Astrocyte (in vitro differentiated cells and primary cell): Measurements from ENCODE around the gene NCOA1. TPM values are rescaled to one million over a fixed set of nuclear protein-coding genes. Genes with fewer than 3 reads are reported as not detected.

Source experiments
- DNase-seq: peaks from one replicate; pipeline ENCODE4 v3.0.0-alpha.2; 2010; ENCODE audit warnings: low read depth
- FAIRE-seq: peaks from 2 replicates; lab custom pipeline; 2011; peaks lifted over from hg19 to GRCh38; lab: Jason Lieb, UNC
- H2AFZ ChIP-seq: 2 replicates; pipeline ENCODE4 v1.6.0; 2012; ENCODE audit warnings: low read depth, low read length, inconsistent platforms
- H3K27ac ChIP-seq: 2 replicates; pipeline ENCODE4 v1.5.1; 2011; ENCODE audit warnings: low read depth, low read length, inconsistent platforms
- H3K27me3 ChIP-seq: 2 replicates; pipeline ENCODE4 v1.6.0; 2011; ENCODE audit warnings: low read length, inconsistent platforms; ENCODE audit not compliant: insufficient read depth
- H3K36me3 ChIP-seq: 2 replicates; pipeline ENCODE4 v1.5.1; 2011; ENCODE audit warnings: low read length, inconsistent platforms; ENCODE audit not compliant: insufficient read depth
- H3K4me1 ChIP-seq: 2 replicates; pipeline ENCODE4 v1.5.1; 2011; ENCODE audit warnings: low read length, inconsistent platforms; ENCODE audit not compliant: insufficient read depth
- H3K4me2 ChIP-seq: 2 replicates; pipeline ENCODE4 v1.6.0; 2012; ENCODE audit warnings: low read length, inconsistent platforms
- H3K4me3 ChIP-seq: 2 replicates; pipeline ENCODE4 v1.5.1; 2011; ENCODE audit warnings: low read depth, mild to moderate bottlenecking, low read length, inconsistent platforms; ENCODE audit not compliant: insufficient read depth
- H3K79me2 ChIP-seq: 2 replicates; pipeline ENCODE4 v1.6.0; 2012; ENCODE audit warnings: mild to moderate bottlenecking, low read length, inconsistent platforms; ENCODE audit not compliant: insufficient read depth
- H3K9ac ChIP-seq: 2 replicates; pipeline ENCODE4 v1.6.0; 2012; ENCODE audit warnings: mild to moderate bottlenecking, low read length, inconsistent platforms
- H3K9me3 ChIP-seq: 2 replicates; pipeline ENCODE4 v1.5.1; 2012; ENCODE audit warnings: low read depth, mild to moderate bottlenecking, low read length, inconsistent platforms; ENCODE audit not compliant: insufficient read depth
- H4K20me1 ChIP-seq: 2 replicates; pipeline ENCODE4 v1.6.0; 2012; ENCODE audit warnings: low read length, inconsistent platforms; ENCODE audit not compliant: insufficient read depth
- H3K27ac Mint-ChIP-seq: one replicate; pipeline ENCODE4 v1.8.0; 2021; ENCODE audit warnings: mild to moderate bottlenecking, mixed read lengths; ENCODE audit not compliant: unreplicated experiment
- H3K27me3 Mint-ChIP-seq: one replicate; pipeline ENCODE4 v1.8.0; 2021; ENCODE audit warnings: low read depth, mixed read lengths; ENCODE audit not compliant: unreplicated experiment
- H3K36me3 Mint-ChIP-seq: one replicate; pipeline ENCODE4 v1.8.0; 2021; ENCODE audit warnings: low read depth, mixed read lengths; ENCODE audit not compliant: unreplicated experiment
- H3K4me1 Mint-ChIP-seq: one replicate; pipeline ENCODE4 v1.8.0; 2021; ENCODE audit warnings: low read depth, mixed read lengths; ENCODE audit not compliant: unreplicated experiment
- H3K4me3 Mint-ChIP-seq: one replicate; pipeline ENCODE4 v1.8.0; 2021; ENCODE audit warnings: mild to moderate bottlenecking, moderate library complexity, mixed read lengths; ENCODE audit not compliant: unreplicated experiment
- H3K9me3 Mint-ChIP-seq: one replicate; pipeline ENCODE4 v1.8.0; 2021; ENCODE audit warnings: mild to moderate bottlenecking, mixed read lengths; ENCODE audit not compliant: unreplicated experiment
- CTCF ChIP-seq: IDR thresholded peaks from 2 replicates; pipeline ENCODE4 v1.5.1; 2011; ENCODE audit warnings: low read depth, mild to moderate bottlenecking, inconsistent platforms, low read length, moderate library complexity; ENCODE audit not compliant: insufficient read depth
- EZH2 ChIP-seq: IDR thresholded peaks from 2 replicates; pipeline ENCODE4 v1.6.1; 2012; ENCODE audit warnings: mild to moderate bottlenecking, low read length, inconsistent platforms; ENCODE audit not compliant: insufficient read depth
- total RNA-seq: library from RNA; stranded (reverse); gene quantifications from 2 replicates; pipeline ENCODE4 v1.2.1, GENCODE V29; 2021

NCOA1 gene
- total RNA-seq, 1 donor from 2014 or later = 14.7 TPM

- Histone ChIP-seq H3K27ac (no peak overlapping the region), H3K4me2 (no peak overlapping the region), H4K20me1 (no peaks in the 10 kb centered on the region), H3K27me3 (no peaks in the 10 kb centered on the region), H3K9me3 (no peaks in the 10 kb centered on the region), H2AFZ (no peak overlapping the region), H3K79me2 (no peaks in the 10 kb centered on the region), H3K36me3 (no peaks in the 10 kb centered on the region), H3K4me1 (no peaks in the 10 kb centered on the region), H3K4me3 (no peak overlapping the region), H3K9ac (no peak overlapping the region)
- no peak overlapping the region for H3K27ac Mint-ChIP-seq
- H3K36me3 Mint-ChIP-seq = peaks cover 3% of the 10 kb centered on the region
- H3K27me3 Mint-ChIP-seq = no peaks in the 10 kb centered on the region
- H3K4me3 Mint-ChIP-seq = no peak overlapping the region
- no peaks in the 10 kb centered on the region for H3K9me3 Mint-ChIP-seq
- FAIRE-seq = no peak
- H3K4me1 Mint-ChIP-seq = no peaks in the 10 kb centered on the region
- no peak for DNase-seq
- TF ChIP-seq CTCF = no peak
- TF ChIP-seq EZH2 = no peak
These were observed 258.1 kb downstream of the NCOA1 start for GRCh38 chr2:24749069-24749691.

- Histone ChIP-seq H3K36me3 (peaks cover 2% of the 10 kb centered on the region), H3K4me3 (no peak overlapping the region), H3K4me1 (no peaks in the 10 kb centered on the region), H3K9me3 (no peaks in the 10 kb centered on the region), H3K9ac (no peak overlapping the region), H4K20me1 (no peaks in the 10 kb centered on the region), H3K4me2 (no peak overlapping the region), H3K27me3 (no peaks in the 10 kb centered on the region), H3K79me2 (no peaks in the 10 kb centered on the region), H2AFZ (no peak overlapping the region), H3K27ac (no peak overlapping the region)
- no peaks in the 10 kb centered on the region for H3K4me1 Mint-ChIP-seq
- H3K9me3 Mint-ChIP-seq = no peaks in the 10 kb centered on the region
- H3K27ac Mint-ChIP-seq = no peak overlapping the region
- H3K36me3 Mint-ChIP-seq = peaks cover 3% of the 10 kb centered on the region
- FAIRE-seq (no peak), DNase-seq (no peak)
- TF ChIP-seq EZH2 (no peak), CTCF (no peak)
- no peaks in the 10 kb centered on the region for H3K27me3 Mint-ChIP-seq
- no peak overlapping the region for H3K4me3 Mint-ChIP-seq
These were observed 264.1 kb downstream of the NCOA1 start for GRCh38 chr2:24754985-24755705.

- Histone ChIP-seq H3K9ac (no peak overlapping the region), H4K20me1 (no peaks in the 10 kb centered on the region), H3K36me3 (peaks cover 2% of the 10 kb centered on the region), H3K27ac (no peak overlapping the region), H3K79me2 (no peaks in the 10 kb centered on the region), H3K4me1 (no peaks in the 10 kb centered on the region), H2AFZ (no peak overlapping the region), H3K27me3 (no peaks in the 10 kb centered on the region), H3K9me3 (no peaks in the 10 kb centered on the region), H3K4me2 (no peak overlapping the region), H3K4me3 (no peak overlapping the region)
- Mint-ChIP-seq H3K27ac (no peak overlapping the region), H3K36me3 (peaks cover 3% of the 10 kb centered on the region), H3K4me3 (no peak overlapping the region), H3K27me3 (no peaks in the 10 kb centered on the region), H3K9me3 (no peaks in the 10 kb centered on the region), H3K4me1 (no peaks in the 10 kb centered on the region)
- TF ChIP-seq EZH2 = no peak
- no peak for TF ChIP-seq CTCF
- no peak for DNase-seq
- no peak for FAIRE-seq
These were observed 265.7 kb downstream of the NCOA1 start for GRCh38 chr2:24756789-24757188.
